ENCODE results near the gene LAMA2. TPM values are rescaled to one million over a fixed set of nuclear protein-coding genes. Genes with fewer than 3 reads are reported as not detected.

The LAMA2 gene
- polyA plus RNA-seq, 10 donors, result 124 to 174 (median 146) TPM

- no peak for DNase-seq
Observed at GRCh38 chr6:129209355-129209754, 326.4 kb downstream of the LAMA2 start.

GRCh38 chr6:129210684-129211083 is 327.7 kb downstream of the LAMA2 start:
- no peak for DNase-seq

- no peak for DNase-seq
Observed at GRCh38 chr6:129211626-129212025, 328.7 kb downstream of the LAMA2 start.

GRCh38 chr6:129212081-129212480 is 329.1 kb downstream of the LAMA2 start:
- no peak for DNase-seq

GRCh38 chr6:129215246-129215645 is 332.3 kb downstream of the LAMA2 start:
- DNase-seq, result no peak

GRCh38 chr6:129215916-129216520 is 333.1 kb downstream of the LAMA2 start:
- no peak for DNase-seq

GRCh38 chr6:129217701-129218100 is 334.8 kb downstream of the LAMA2 start:
- peak in 1 of 3 donors; percentile 14 for DNase-seq

GRCh38 chr6:129233458-129234134 is 350.7 kb downstream of the LAMA2 start:
- no peak for DNase-seq

- peak in 1 of 3 donors; percentile 62 for DNase-seq
Observed at GRCh38 chr6:129235167-129236000, 352.4 kb downstream of the LAMA2 start.

GRCh38 chr6:129236001-129236517 is 353.1 kb downstream of the LAMA2 start:
- DNase-seq, result peak in 1 of 3 donors; percentile 56

GRCh38 chr6:129238991-129239390 is 356.1 kb downstream of the LAMA2 start:
- DNase-seq, result no peak

GRCh38 chr6:129239825-129240491 is 357.0 kb downstream of the LAMA2 start:
- DNase-seq, result no peak

- DNase-seq, result no peak
Observed at GRCh38 chr6:129240492-129240853, 357.5 kb downstream of the LAMA2 start.

GRCh38 chr6:129242546-129242945 is 359.6 kb downstream of the LAMA2 start:
- DNase-seq, result peak in 1 of 3 donors; percentile 48

GRCh38 chr6:129243377-129243776 is 360.4 kb downstream of the LAMA2 start:
- no peak for DNase-seq

- peak in 1 of 3 donors; percentile 49 for DNase-seq
Observed at GRCh38 chr6:129248946-129249345, 366.0 kb downstream of the LAMA2 start.

GRCh38 chr6:129251669-129252376 is 368.9 kb downstream of the LAMA2 start:
- DNase-seq, result peak; percentile 53 to 78 (median 69)

GRCh38 chr6:129252377-129253071 is 369.6 kb downstream of the LAMA2 start:
- no peak for DNase-seq

- no peak for DNase-seq
Observed at GRCh38 chr6:129253242-129253641, 370.3 kb downstream of the LAMA2 start.

GRCh38 chr6:129253727-129254126 is 370.8 kb downstream of the LAMA2 start:
- DNase-seq, result no peak

- no peak for DNase-seq
Observed at GRCh38 chr6:129257196-129257595, 374.3 kb downstream of the LAMA2 start.

All from muscle of back (tissue), 11 donors.